ENCODE results near the gene OR52W1.
"Not testable (repeated sequence)": the region's sequence is repeated elsewhere in the genome, so short reads cannot be mapped to it uniquely, and the experiment has no call there.

OR52W1 gene

DNA sequence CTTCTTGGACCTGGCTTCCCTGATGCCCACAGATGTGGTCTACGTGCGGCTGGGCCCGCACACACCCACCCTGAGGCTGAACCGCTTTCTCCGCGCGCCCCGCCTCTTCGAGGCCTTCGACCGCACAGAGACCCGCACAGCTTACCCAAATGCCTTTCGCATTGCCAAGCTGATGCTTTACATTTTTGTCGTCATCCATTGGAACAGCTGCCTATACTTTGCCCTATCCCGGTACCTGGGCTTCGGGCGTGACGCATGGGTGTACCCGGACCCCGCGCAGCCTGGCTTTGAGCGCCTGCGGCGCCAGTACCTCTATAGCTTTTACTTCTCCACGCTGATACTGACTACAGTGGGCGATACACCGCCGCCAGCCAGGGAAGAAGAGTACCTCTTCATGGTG lies 41.1 kb downstream of the OR52W1 start:
- TF ChIP-seq, protein P1, sequence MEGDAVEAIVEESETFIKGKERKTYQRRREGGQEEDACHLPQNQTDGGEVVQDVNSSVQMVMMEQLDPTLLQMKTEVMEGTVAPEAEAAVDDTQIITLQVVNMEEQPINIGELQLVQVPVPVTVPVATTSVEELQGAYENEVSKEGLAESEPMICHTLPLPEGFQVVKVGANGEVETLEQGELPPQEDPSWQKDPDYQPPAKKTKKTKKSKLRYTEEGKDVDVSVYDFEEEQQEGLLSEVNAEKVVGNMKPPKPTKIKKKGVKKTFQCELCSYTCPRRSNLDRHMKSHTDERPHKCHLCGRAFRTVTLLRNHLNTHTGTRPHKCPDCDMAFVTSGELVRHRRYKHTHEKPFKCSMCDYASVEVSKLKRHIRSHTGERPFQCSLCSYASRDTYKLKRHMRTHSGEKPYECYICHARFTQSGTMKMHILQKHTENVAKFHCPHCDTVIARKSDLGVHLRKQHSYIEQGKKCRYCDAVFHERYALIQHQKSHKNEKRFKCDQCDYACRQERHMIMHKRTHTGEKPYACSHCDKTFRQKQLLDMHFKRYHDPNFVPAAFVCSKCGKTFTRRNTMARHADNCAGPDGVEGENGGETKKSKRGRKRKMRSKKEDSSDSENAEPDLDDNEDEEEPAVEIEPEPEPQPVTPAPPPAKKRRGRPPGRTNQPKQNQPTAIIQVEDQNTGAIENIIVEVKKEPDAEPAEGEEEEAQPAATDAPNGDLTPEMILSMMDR (conservative IDR thresholded peaks at IDR 0.05), result no peak
- TF ChIP-seq ZFX (IDR thresholded peaks at IDR 0.05), result no peak

DNA sequence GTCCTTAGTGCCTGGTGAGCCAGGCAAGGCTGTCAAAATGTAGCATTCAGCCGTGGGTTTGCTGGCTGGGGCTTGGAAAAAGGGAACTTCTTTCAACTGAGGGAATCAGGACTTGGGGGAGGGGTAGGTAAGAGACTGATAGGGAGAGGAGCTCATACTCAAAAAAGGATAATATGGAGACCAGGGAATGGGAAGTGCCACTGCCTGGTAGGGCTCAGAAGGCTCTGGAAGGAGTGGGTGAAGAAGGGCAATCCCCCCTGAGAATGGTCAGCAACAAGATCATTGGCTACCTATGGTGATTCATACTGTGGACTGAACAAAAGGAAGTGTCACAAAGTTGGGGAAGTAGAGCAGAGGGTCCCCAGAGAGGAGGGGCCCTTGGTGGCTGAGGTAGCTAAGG lies 41.8 kb downstream of the OR52W1 start:
- no peak for TF ChIP-seq ZFX (IDR thresholded peaks at IDR 0.05)
- TF ChIP-seq, protein P1 (conservative IDR thresholded peaks at IDR 0.05), result no peak

More for the DNA sequence above, 41.1 kb downstream of the OR52W1 start:
- no peak overlapping the region for H3K27ac ChIP-seq

DNA sequence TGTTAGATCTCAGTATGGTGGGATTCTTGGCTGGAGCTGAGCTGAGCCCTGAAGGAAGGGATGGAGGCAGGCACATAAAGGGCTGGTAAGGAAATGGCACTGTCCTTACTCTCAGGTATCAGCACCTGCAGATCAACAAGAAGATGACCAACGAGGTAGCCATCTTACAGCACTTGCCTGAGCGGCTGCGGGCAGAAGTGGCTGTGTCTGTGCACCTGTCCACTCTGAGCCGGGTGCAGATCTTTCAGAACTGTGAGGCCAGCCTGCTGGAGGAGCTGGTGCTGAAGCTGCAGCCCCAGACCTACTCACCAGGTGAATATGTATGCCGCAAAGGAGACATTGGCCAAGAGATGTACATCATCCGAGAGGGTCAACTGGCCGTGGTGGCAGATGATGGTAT lies 42.3 kb downstream of the OR52W1 start:
- TF ChIP-seq ZFX (IDR thresholded peaks at IDR 0.05), result no peak
- TF ChIP-seq, protein P1 (conservative IDR thresholded peaks at IDR 0.05), result no peak
- no peak overlapping the region for H3K27ac ChIP-seq

More for the DNA sequence above, 41.8 kb downstream of the OR52W1 start:
- no peak overlapping the region for H3K27ac ChIP-seq

DNA sequence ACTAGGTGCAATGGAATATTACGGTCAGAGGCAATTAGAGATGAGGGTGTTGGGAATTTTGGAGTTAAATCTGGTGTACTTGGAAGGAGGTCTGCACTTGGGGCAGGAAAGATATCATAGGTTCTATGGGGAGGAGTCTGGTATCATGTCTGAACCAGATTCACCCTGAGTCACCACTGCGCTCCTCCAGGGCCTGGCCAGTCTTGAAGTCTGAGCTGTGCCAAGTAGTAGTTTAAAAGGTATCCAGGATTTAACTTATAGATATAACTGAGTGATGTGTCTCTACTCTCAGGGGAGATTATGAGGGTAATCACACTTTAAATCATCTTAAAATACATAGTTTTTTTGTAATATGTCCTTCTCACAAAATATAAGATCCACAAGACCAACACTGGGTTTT lies 46.5 kb downstream of the OR52W1 start:
- no peak overlapping the region for H3K27ac ChIP-seq
- TF ChIP-seq, protein P1 (conservative IDR thresholded peaks at IDR 0.05), result no peak
- TF ChIP-seq ZFX (IDR thresholded peaks at IDR 0.05), result no peak

DNA sequence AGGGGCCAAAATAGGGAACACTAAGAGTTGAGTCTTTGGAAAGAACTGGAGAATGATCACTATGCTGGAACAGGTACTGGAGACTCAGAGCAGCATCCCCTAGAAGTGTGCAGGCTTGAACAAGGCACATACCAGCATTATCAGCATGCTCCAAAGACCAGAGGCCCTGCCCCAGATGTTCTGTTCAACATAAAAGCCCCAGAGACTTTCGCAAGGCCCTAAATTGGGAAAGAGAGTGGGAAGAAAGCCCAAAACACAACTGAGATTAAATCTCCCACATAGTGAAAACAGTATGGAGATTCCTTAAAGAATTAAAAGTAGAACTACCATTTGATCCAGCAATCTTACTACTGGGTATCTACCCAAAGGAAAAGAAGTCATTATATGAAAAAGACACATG lies 49.2 kb downstream of the OR52W1 start:
- TF ChIP-seq, protein P1 (conservative IDR thresholded peaks at IDR 0.05), result no peak
- TF ChIP-seq ZFX (IDR thresholded peaks at IDR 0.05), result no peak
- no peak overlapping the region for H3K27ac ChIP-seq

DNA sequence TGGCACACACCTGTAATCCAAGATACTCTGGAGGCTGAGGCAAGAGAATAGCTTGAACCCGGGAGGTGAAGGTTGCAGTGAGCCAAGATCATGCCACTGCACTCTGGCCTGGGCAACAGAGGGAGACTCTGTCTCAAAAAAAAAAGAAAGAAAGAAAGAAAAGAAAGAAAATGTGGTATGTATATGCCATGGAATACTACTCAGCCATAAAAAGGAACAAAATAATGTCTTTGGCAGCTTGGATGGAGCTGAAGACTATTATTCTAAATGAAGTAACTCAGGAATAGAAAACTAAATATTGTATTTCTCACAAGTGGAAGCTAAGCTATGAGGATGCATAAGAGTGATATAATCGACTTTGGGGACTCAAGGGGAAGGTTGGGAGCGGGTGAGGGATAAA lies 49.9 kb downstream of the OR52W1 start:
- not testable (repeated sequence) for H3K27ac ChIP-seq
